Endothelial cell of umbilical vein (primary cell): ENCODE data around the gene VLDLR. TPM values are rescaled to one million over a fixed set of nuclear protein-coding genes. Genes with fewer than 3 reads are reported as not detected.

Experiments
- BruUV-seq: library from RNA; stranded (reverse); fragments of 400-500 nt; replicated peaks from 2 replicates; lab custom pipeline; 2021; lab: Mats Ljungman, UMichigan
- CTCF ChIA-PET: fragments of 300-600, 350-600 bp; sonication (Branson Sonifier 250); formaldehyde crosslinking; loops from one replicate; lab custom pipeline; 2021; ENCODE audit warnings: antibody characterized with exemption, inconsistent platforms; lab: Charles Lee
- POLR2A ChIA-PET: fragments of 300-600, 350-600 bp; sonication (Branson Sonifier 250); formaldehyde crosslinking; loops from one replicate; lab custom pipeline; 2021; ENCODE audit warnings: antibody characterized with exemption, inconsistent platforms; lab: Charles Lee
- DNase-seq: peaks from one replicate; pipeline ENCODE4 v3.0.0-alpha.2; 2011; ENCODE audit warnings: low read depth, low spot score
- FAIRE-seq: peaks from 2 replicates; lab custom pipeline; 2011; peaks lifted over from hg19 to GRCh38; lab: Jason Lieb, UNC
- H2AFZ ChIP-seq: 2 replicates; pipeline ENCODE4 v1.6.0; 2012; ENCODE audit warnings: low read depth, low read length, control low read depth, inconsistent platforms
- H3K27ac ChIP-seq: 2 replicates; pipeline ENCODE4 v1.5.1; 2011; ENCODE audit warnings: low read depth, mild to moderate bottlenecking, control low read depth, low read length, moderate library complexity; ENCODE audit not compliant: insufficient read depth
- H3K27me3 ChIP-seq, 2 experiments: 2 replicates each; pipeline versions ENCODE4 v1.6.0 to v1.6.1; 2011; ENCODE audit warnings: low read length in 2 of 2, mixed read lengths in 1 of 2; ENCODE audit not compliant: control insufficient read depth in 2 of 2, insufficient read depth in 2 of 2
- H3K36me3 ChIP-seq, 2 experiments: 2 replicates in 1 of 2; 3 replicates in 1 of 2; pipeline ENCODE4 v1.5.1; 2011; ENCODE audit warnings: low read length in 2 of 2, mild to moderate bottlenecking in 1 of 2, moderate library complexity in 1 of 2; ENCODE audit not compliant: control insufficient read depth in 2 of 2, insufficient read depth in 2 of 2; ENCODE audit errors: extremely low read depth in 1 of 2
- H3K4me1 ChIP-seq: 3 replicates; pipeline ENCODE4 v1.5.1; 2011; ENCODE audit warnings: mild to moderate bottlenecking, low read length; ENCODE audit not compliant: control insufficient read depth, insufficient read depth; ENCODE audit errors: extremely low read depth
- H3K4me2 ChIP-seq: 2 replicates; pipeline ENCODE4 v1.6.1; 2011; ENCODE audit warnings: low read length, control low read depth, mixed read lengths; ENCODE audit not compliant: insufficient read depth
- H3K4me3 ChIP-seq, 3 experiments: fragments of 200-600 bp in 1 of 3; sonication (generic), shearing (Covaris generic) in 1 of 3; replicated peaks in 1 of 3; 2 replicates each; pipeline ENCODE4 v1.5.1; 2011 to 2016; ENCODE audit warnings: control low read depth in 3 of 3, low read length in 3 of 3, mild to moderate bottlenecking in 2 of 3, inconsistent platforms in 1 of 3, low read depth in 1 of 3, moderate library complexity in 1 of 3; ENCODE audit not compliant: insufficient read depth in 1 of 3
- H3K79me2 ChIP-seq: 2 replicates; pipeline ENCODE4 v1.6.0; 2012; ENCODE audit warnings: low read length, inconsistent platforms; ENCODE audit not compliant: control insufficient read depth, insufficient read depth
- H3K9ac ChIP-seq: replicated peaks from 2 replicates; pipeline ENCODE3; 2011; ENCODE audit warnings: low read length, control low read depth; ENCODE audit not compliant: insufficient read depth; ENCODE audit errors: extremely low read depth
- H3K9me1 ChIP-seq: replicated peaks from 3 replicates; pipeline ENCODE4 v1.6.0; 2011; ENCODE audit warnings: mild to moderate bottlenecking, low read length; ENCODE audit not compliant: control insufficient read depth, insufficient read depth; ENCODE audit errors: extremely low read depth
- H3K9me3 ChIP-seq: replicated peaks from 2 replicates; pipeline ENCODE4 v1.5.1; 2012; ENCODE audit warnings: low read length, inconsistent platforms; ENCODE audit not compliant: control insufficient read depth, insufficient read depth
- H4K20me1 ChIP-seq: replicated peaks from 2 replicates; pipeline ENCODE3; 2011; ENCODE audit warnings: mild to moderate bottlenecking, low read length; ENCODE audit not compliant: control insufficient read depth, insufficient read depth; ENCODE audit errors: extremely low read depth
- EZH2 ChIP-seq: IDR thresholded peaks from 2 replicates; pipeline ENCODE4 v1.6.1; 2012; ENCODE audit warnings: borderline replicate concordance, low read depth, mild to moderate bottlenecking, moderate library complexity, low read length, inconsistent platforms; ENCODE audit not compliant: severe bottlenecking
- FOS ChIP-seq: IDR thresholded peaks from 2 replicates; pipeline ENCODE4 v1.6.1; 2011; ENCODE audit warnings: mild to moderate bottlenecking, low read length, moderate library complexity, borderline replicate concordance; ENCODE audit not compliant: insufficient read depth
- JUN ChIP-seq: IDR thresholded peaks from 2 replicates; pipeline ENCODE4 v1.6.1; 2011; ENCODE audit warnings: borderline replicate concordance, low read depth; ENCODE audit not compliant: insufficient read length, insufficient read depth
- MAX ChIP-seq: IDR thresholded peaks from 2 replicates; pipeline ENCODE4 v1.6.1; 2011; ENCODE audit not compliant: insufficient read depth, insufficient read length
- POLR2AphosphoS5 ChIP-seq: IDR thresholded peaks from 2 replicates; pipeline ENCODE4 v1.6.1; 2012; ENCODE audit warnings: low read depth, mild to moderate bottlenecking, control low read depth, low read length, moderate library complexity; ENCODE audit not compliant: insufficient read depth
- dilution Hi-C: fragments of 300-500 bp; cut with MboI; formaldehyde crosslinking; loops from one replicate; pipeline ENCODE4 v1.15.0; 2019; ENCODE audit warnings: low sequenced_read_pairs; ENCODE audit not compliant: extremely low pct_ligation_motif_present
- intact Hi-C: fragments of 100-400 bp; cut with micrococcal nuclease; formaldehyde crosslinking; loops from one replicate; pipeline ENCODE4 v1.10.0; 2022
- polyA plus RNA-seq, 4 experiments: library from polyadenylated mRNA; depleted of rRNA in 3 of 4; stranded (reverse) in 3 of 4; unstranded in 1 of 4; fragments of >200 nt; gene quantifications; 2 replicates each; pipeline versions ENCODE4 v1.2.1 to v1.2.3, GENCODE V29; 2011 to 2012; ENCODE audit warnings: missing spikeins in 1 of 4
- total RNA-seq: library from RNA; stranded (reverse); gene quantifications from 2 replicates; pipeline ENCODE4 v1.2.3, GENCODE V29; 2021
- TF ChIP-seq, protein P1 (sequence below), 2 donors: IDR thresholded peaks; 1 replicate in 1 of 2; 2 replicates in 1 of 2; pipeline ENCODE4 v1.5.1; 2011; ENCODE audit warnings: low read length in 2 of 2, mild to moderate bottlenecking in 2 of 2, moderate library complexity in 2 of 2, control low read depth in 1 of 2, inconsistent platforms in 1 of 2, low read depth in 1 of 2; ENCODE audit not compliant: insufficient read depth in 1 of 2; ENCODE audit errors: extremely low read depth in 1 of 2

Gene VLDLR
- total and polyA plus RNA-seq, 2 donors (not counting 3 experiments of a cell fraction or from before 2014, with no cell fraction given): 0.47 to 2.5 TPM

GRCh38 chr9:2691212-2691611 is 69.6 kb downstream of the VLDLR start:
- Histone ChIP-seq H3K36me3 (no peaks in the 10 kb centered on the region), H2AFZ (no peak overlapping the region), H3K9ac (no peak overlapping the region), H3K27me3 (no peaks in the 10 kb centered on the region), H4K20me1 (no peaks in the 10 kb centered on the region), H3K9me3 (no peaks in the 10 kb centered on the region), H3K4me1 (peaks cover 23% of the 10 kb centered on the region), H3K9me1 (no peaks in the 10 kb centered on the region), H3K4me2 (peak overlapping the region; percentile 52), H3K4me3 (no peak overlapping the region), H3K79me2 (no peaks in the 10 kb centered on the region), H3K27ac (peak overlapping the region; percentile 35)
- FAIRE-seq (no peak), DNase-seq (no peak)
- TSS peak; percentile 66 for BruUV-seq
- CTCF ChIA-PET: interaction anchor here (1.6 kb wide), 1 partner anchor 37 kb away, joined by 7 read pairs; no protein-coding TSS in a partner anchor
- no peak for TF ChIP-seq POLR2AphosphoS5
- TF ChIP-seq FOS: no peak
- no peak for TF ChIP-seq JUN
- TF ChIP-seq EZH2: no peak
- TF ChIP-seq MAX: no peak
- TF ChIP-seq, protein P1, sequence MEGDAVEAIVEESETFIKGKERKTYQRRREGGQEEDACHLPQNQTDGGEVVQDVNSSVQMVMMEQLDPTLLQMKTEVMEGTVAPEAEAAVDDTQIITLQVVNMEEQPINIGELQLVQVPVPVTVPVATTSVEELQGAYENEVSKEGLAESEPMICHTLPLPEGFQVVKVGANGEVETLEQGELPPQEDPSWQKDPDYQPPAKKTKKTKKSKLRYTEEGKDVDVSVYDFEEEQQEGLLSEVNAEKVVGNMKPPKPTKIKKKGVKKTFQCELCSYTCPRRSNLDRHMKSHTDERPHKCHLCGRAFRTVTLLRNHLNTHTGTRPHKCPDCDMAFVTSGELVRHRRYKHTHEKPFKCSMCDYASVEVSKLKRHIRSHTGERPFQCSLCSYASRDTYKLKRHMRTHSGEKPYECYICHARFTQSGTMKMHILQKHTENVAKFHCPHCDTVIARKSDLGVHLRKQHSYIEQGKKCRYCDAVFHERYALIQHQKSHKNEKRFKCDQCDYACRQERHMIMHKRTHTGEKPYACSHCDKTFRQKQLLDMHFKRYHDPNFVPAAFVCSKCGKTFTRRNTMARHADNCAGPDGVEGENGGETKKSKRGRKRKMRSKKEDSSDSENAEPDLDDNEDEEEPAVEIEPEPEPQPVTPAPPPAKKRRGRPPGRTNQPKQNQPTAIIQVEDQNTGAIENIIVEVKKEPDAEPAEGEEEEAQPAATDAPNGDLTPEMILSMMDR (IDR thresholded peaks at IDR 0.05; ENCODE audit: extremely low read depth in 1 of 2, insufficient read depth in 1 of 2, low read depth in 1 of 2, low read length in 2 of 2): no peak
- intact Hi-C loops (loop anchor here (1.0 to 5.0 kb wide), 3 partner anchors 36 to 674 kb away; partner anchors contain the start of gene SMARCA2), dilution Hi-C loops (no loop called here)
- POLR2A ChIA-PET: no interaction called here
